ENCODE measurements around the gene SELENOW. TPM values are rescaled to one million over a fixed set of nuclear protein-coding genes. Genes with fewer than 3 reads are reported as not detected.
"Not testable (repeated sequence)": the region's sequence is repeated elsewhere in the genome, so short reads cannot be mapped to it uniquely, and the experiment has no call there.

SELENOW gene
- total RNA-seq, 1 donor, result 154 TPM

DNA sequence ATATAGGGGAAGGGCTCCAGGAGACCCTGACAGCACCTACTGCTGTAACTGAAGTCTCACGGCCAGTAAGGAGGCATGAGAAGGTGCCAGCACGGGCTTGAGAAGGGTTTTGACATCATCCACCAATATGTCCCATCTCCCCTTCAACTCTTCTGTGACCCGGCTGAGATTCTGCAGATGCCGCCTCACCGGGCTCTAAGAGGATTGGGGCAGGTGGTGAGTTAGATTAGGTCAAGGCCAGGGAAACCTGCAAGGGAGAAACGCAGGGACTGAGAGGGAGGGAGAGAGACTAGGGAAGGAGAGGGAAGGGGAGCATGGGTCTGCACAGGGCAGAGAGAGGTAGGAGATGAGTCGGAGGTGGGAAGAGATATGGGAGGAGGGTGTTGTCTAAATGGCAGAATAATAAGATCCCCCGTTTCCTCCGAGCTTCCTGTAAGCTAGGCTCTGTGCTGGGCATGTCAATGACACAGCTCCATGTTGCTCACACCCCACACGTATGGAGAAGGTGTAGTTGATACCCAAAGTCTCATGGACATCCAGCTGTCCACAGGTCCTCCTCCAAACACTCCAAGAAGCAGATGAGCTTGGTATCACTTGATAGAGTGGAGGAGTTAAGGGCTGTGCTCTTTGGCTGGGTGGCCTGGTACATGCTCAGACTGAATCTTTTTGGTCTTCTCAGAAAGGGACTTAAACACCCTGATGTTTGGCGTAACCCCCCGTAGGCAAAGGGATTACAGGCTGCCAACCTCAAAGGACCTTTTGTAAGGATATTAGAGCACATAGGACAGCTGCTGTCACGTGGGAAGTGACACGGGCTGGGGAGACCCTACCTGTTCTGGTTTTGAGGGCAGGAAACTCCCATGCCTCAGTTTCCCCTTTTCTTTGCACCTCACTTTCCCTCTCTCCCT, 19.7 kb downstream of the SELENOW start:
- TF ChIP-seq, protein P1, sequence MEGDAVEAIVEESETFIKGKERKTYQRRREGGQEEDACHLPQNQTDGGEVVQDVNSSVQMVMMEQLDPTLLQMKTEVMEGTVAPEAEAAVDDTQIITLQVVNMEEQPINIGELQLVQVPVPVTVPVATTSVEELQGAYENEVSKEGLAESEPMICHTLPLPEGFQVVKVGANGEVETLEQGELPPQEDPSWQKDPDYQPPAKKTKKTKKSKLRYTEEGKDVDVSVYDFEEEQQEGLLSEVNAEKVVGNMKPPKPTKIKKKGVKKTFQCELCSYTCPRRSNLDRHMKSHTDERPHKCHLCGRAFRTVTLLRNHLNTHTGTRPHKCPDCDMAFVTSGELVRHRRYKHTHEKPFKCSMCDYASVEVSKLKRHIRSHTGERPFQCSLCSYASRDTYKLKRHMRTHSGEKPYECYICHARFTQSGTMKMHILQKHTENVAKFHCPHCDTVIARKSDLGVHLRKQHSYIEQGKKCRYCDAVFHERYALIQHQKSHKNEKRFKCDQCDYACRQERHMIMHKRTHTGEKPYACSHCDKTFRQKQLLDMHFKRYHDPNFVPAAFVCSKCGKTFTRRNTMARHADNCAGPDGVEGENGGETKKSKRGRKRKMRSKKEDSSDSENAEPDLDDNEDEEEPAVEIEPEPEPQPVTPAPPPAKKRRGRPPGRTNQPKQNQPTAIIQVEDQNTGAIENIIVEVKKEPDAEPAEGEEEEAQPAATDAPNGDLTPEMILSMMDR (IDR thresholded peaks at IDR 0.05; ENCODE audit: insufficient read depth, low read length), result no peak
- DNase-seq (ENCODE audit: low read depth), result no peak
- no peak overlapping the region for H3K4me3 ChIP-seq (ENCODE audit: low read depth, low read length)

DNA sequence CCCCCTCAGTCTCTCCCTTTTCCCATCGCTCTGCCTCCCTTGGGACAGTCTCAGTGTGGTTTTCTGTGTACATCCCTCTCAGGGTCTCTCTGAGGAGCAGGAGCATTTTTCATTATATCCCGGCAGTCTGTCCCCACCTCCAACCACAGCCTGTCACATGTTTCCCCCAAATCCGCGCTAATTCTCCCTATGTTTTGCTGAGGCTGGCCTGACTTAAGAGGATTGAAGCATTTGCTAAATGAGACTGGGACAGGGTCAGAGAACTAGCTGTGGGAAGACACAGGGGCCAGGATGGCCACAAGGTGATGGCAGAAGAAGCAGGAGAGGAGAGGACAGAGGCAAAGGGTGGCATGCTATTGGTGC, 20.4 kb downstream of the SELENOW start:
- H3K4me3 ChIP-seq (ENCODE audit: low read depth, low read length), result no peak overlapping the region
- no peak for DNase-seq (ENCODE audit: low read depth)
- TF ChIP-seq, protein P1 (IDR thresholded peaks at IDR 0.05; ENCODE audit: insufficient read depth, low read length), result no peak

DNA sequence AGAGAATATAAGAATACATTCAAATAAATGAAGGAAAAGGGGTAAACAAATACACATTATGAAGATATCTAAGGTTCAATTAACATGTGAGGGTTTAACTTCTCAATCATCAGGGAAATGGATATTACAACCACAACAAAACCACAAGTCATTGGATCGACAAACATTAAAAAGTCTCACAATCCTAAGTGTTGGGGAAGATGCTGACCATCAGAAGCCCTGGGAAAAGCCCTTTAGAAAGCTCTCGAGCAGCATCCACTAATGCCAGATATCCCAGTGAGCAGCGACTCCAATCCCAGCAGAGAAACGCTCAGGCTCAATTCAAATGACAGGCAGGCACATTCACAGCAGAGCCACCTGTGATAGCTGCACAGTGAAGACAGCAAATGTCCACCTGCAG, 22.8 kb downstream of the SELENOW start:
- H3K4me3 ChIP-seq (ENCODE audit: low read depth, low read length), result no peak overlapping the region
- TF ChIP-seq, protein P1 (IDR thresholded peaks at IDR 0.05; ENCODE audit: insufficient read depth, low read length), result no peak
- no peak for DNase-seq (ENCODE audit: low read depth)

DNA sequence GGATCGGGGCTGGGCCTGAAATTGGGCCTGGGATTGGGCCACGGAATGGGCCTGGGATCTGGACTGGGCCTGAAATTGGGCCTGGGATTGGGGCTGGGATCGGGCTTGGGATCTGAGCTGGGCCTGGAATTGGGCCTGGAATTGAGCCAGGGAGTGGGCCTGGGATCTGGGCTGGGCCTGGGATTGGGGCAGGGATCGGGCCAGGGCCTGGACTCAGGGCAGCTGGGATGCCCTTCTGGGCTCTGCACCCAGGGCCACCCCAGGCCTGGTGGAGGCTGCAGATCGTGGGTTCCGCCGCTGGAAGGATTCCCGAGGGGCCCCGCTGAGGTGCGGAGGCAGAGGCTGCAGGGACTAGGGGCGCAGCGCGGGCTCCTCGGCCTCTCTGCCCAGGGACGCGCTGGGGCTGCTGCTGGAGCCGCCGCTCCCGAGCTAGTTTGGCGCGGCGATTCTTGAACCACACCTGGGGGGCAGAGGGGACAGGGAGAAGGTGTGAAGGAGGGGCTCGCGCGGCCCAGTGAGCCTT, 24.1 kb downstream of the SELENOW start:
- no peak overlapping the region for H3K4me3 ChIP-seq (ENCODE audit: low read depth, low read length)
- TF ChIP-seq, protein P1 (IDR thresholded peaks at IDR 0.05; ENCODE audit: insufficient read depth, low read length), result no peak
- no peak for DNase-seq (ENCODE audit: low read depth)

DNA sequence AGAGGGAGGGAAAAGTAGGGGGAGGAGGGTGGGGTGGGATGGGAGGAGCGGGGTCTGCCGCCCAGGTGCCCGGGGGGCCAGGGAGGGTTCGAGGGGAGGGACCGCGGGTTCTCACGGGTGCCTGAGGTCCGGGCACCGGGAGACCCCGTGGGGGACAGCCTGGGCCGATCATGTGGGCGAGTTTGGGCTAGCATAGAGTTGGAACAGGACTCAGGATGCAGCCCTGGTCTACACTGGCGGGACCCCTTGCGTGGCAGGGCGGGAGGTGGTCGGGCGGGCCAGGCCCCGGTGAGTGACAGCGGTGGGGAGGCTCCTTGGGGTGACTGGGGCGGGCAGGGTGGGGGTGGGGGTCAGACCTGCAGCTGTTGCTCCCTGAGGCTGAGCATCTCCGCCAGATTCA, 24.6 kb downstream of the SELENOW start:
- H3K4me3 ChIP-seq (ENCODE audit: low read depth, low read length); DNase-seq (ENCODE audit: low read depth): not testable (repeated sequence)

DNA sequence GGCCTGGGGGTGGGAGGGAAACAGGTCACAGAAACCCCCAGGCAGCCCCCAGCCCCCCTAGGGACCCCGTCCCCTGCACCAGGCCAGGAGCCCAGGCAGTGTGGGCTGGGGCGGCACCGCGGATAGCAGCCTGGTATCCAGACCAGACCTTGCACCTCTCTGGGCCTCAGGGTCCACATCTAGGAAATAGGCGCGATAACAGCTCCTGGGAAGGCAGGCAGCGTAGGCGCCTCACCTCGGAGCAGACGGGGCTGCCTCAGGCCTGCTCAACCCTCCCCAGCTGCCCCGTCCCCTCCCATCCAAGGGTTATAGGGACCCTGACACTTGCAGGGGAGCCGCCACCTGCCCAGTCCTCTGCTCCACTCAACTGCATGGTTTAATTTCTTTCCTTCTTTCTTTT, 25.2 kb downstream of the SELENOW start:
- H3K4me3 ChIP-seq (ENCODE audit: low read depth, low read length); DNase-seq (ENCODE audit: low read depth): not testable (repeated sequence)

DNA sequence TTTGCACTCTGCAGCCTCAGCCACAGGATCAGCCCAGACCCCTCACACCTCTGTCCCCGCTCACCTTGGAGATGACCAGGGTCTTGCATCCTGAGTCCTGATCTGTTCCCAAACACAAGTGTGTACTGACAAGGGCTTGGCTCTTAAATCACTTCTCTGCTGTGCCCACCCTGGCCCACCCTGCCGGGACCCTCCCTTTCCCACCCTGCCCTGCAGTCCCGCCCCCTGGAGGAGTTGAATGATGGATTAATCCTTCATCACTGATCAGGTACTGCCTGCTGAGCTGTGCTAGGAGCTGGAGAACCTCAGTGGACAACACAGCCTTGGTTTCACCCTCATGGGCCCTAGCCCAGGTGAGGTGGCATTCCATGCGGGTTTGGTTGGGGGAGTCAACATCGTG, 25.9 kb downstream of the SELENOW start, which contains the start of gene TPRX1:
Gene TPRX1 (minus strand): TSS at position 101 of the 400 bp plus-strand sequence. CDS start 12 bp downstream, at position 89.
- not testable (repeated sequence) for H3K4me3 ChIP-seq (ENCODE audit: low read depth, low read length); DNase-seq (ENCODE audit: low read depth)

DNA sequence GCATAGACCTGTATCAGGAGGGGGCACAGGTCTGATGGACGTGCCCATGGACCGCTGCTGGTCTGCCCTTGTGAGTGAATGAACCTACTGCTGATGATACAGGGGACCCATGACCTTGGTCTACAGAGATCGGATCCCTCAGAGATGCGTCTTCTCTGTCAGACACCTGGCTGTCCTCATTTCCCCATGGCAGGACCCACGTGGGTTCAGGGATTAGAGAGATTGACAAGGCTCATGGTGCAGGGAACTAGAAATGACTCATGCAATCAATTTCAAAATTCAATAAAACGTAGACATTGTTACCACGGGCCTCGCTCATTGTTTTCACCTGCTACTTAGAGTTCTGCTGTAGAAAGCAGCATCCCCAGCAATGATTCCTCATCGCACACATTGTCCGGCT, 26.8 kb downstream of the SELENOW start:
- H3K4me3 ChIP-seq (ENCODE audit: low read depth, low read length), result no peak overlapping the region
- TF ChIP-seq, protein P1 (IDR thresholded peaks at IDR 0.05; ENCODE audit: insufficient read depth, low read length), result no peak
- no peak for DNase-seq (ENCODE audit: low read depth)

Measured in fibroblast of the aortic adventitia (primary cell).